ENCODE results near the gene CPM. TPM values are rescaled to one million over a fixed set of nuclear protein-coding genes. Genes with fewer than 3 reads are reported as not detected.

The CPM gene
- total and polyA plus RNA-seq, 2 donors (not counting 3 experiments of a cell fraction or from before 2014, with no cell fraction given), result not detected

- H3K79me2 ChIP-seq (ENCODE audit: control insufficient read depth, insufficient read depth, low read length), result no peaks in the 10 kb centered on the region
- no peak overlapping the region for H3K4me2 ChIP-seq (ENCODE audit: insufficient read depth, low read length)
- H3K27me3 ChIP-seq (ENCODE audit: control insufficient read depth in 2 of 2, insufficient read depth in 2 of 2, low read length in 2 of 2), result peaks cover 9 to 14% of the 10 kb centered on the region in 2 experiments
- H3K36me3 ChIP-seq (ENCODE audit: control insufficient read depth in 2 of 2, extremely low read depth in 1 of 2, insufficient read depth in 2 of 2, low read length in 2 of 2), result no peaks in the 10 kb centered on the region
- ChIA-PET POLR2A (no interaction called here), CTCF (interaction anchor here (0.6 to 1.4 kb wide), 10 partner anchors 9 to 391 kb away, joined by 3 to 5 read pairs (median 4); no protein-coding TSS in a partner anchor)
- DNase-seq (ENCODE audit: low read depth, low spot score), result no peak
- no peak overlapping the region for H2AFZ ChIP-seq (ENCODE audit: low read depth, low read length)
- H3K4me3 ChIP-seq (replicated peaks in 1 of 3; ENCODE audit: insufficient read depth in 1 of 3, low read depth in 1 of 3, low read length in 3 of 3), result no peak overlapping the region
- no peaks in the 10 kb centered on the region for H3K9me1 ChIP-seq (replicated peaks; ENCODE audit: control insufficient read depth, extremely low read depth, insufficient read depth, low read length)
- TF ChIP-seq EZH2 (IDR thresholded peaks at IDR 0.05; ENCODE audit: borderline replicate concordance, low read depth, low read length, severe bottlenecking) (no peak), JUN (IDR thresholded peaks at IDR 0.05; ENCODE audit: borderline replicate concordance, insufficient read depth, insufficient read length, low read depth) (no peak), MYC (IDR thresholded peaks at IDR 0.05; ENCODE audit: low read depth, low read length) (no peak), GATA2 (IDR thresholded peaks at IDR 0.05; ENCODE audit: insufficient read depth, insufficient read length, low read depth, low read length) (no peak), FOS (IDR thresholded peaks at IDR 0.05; ENCODE audit: borderline replicate concordance, insufficient read depth, low read length) (no peak), POLR2AphosphoS5 (IDR thresholded peaks at IDR 0.05; ENCODE audit: insufficient read depth, low read depth, low read length) (no peak)
- intact Hi-C loops (cut with micrococcal nuclease), result no loop called here
- H4K20me1 ChIP-seq (replicated peaks; ENCODE audit: control insufficient read depth, extremely low read depth, insufficient read depth, low read length), result no peaks in the 10 kb centered on the region
- H3K4me1 ChIP-seq (ENCODE audit: control insufficient read depth, extremely low read depth, insufficient read depth, low read length), result no peaks in the 10 kb centered on the region
- FAIRE-seq, result no peak
- dilution Hi-C loops (cut with MboI; ENCODE audit: extremely low pct_ligation_motif_present, low sequenced_read_pairs), result no loop called here
- H3K9me3 ChIP-seq (replicated peaks; ENCODE audit: control insufficient read depth, insufficient read depth, low read length), result no peaks in the 10 kb centered on the region
- no TSS peak for BruUV-seq (replicated peaks)
- H3K9ac ChIP-seq (replicated peaks; ENCODE audit: extremely low read depth, insufficient read depth, low read length), result no peak overlapping the region
- H3K27ac ChIP-seq (ENCODE audit: insufficient read depth, low read depth, low read length), result no peak overlapping the region
These were observed 69.7 kb downstream of the CPM start for GRCh38 chr12:68863109-68863770.

GRCh38 chr12:68861890-68862289 is 71.1 kb downstream of the CPM start:
- Histone ChIP-seq H3K9me1 (replicated peaks; ENCODE audit: control insufficient read depth, extremely low read depth, insufficient read depth, low read length) (no peaks in the 10 kb centered on the region), H3K79me2 (ENCODE audit: control insufficient read depth, insufficient read depth, low read length) (no peaks in the 10 kb centered on the region), H4K20me1 (replicated peaks; ENCODE audit: control insufficient read depth, extremely low read depth, insufficient read depth, low read length) (no peaks in the 10 kb centered on the region), H3K27ac (ENCODE audit: insufficient read depth, low read depth, low read length) (no peak overlapping the region), H2AFZ (ENCODE audit: low read depth, low read length) (no peak overlapping the region), H3K9me3 (replicated peaks; ENCODE audit: control insufficient read depth, insufficient read depth, low read length) (no peaks in the 10 kb centered on the region), H3K4me2 (ENCODE audit: insufficient read depth, low read length) (no peak overlapping the region), H3K36me3 (ENCODE audit: control insufficient read depth in 2 of 2, extremely low read depth in 1 of 2, insufficient read depth in 2 of 2, low read length in 2 of 2) (no peaks in the 10 kb centered on the region), H3K4me1 (ENCODE audit: control insufficient read depth, extremely low read depth, insufficient read depth, low read length) (no peaks in the 10 kb centered on the region), H3K27me3 (ENCODE audit: control insufficient read depth in 2 of 2, insufficient read depth in 2 of 2, low read length in 2 of 2) (peaks cover 8 to 11% of the 10 kb centered on the region in 2 experiments), H3K9ac (replicated peaks; ENCODE audit: extremely low read depth, insufficient read depth, low read length) (no peak overlapping the region), H3K4me3 (replicated peaks in 1 of 3; ENCODE audit: insufficient read depth in 1 of 3, low read depth in 1 of 3, low read length in 3 of 3) (no peak overlapping the region)
- FAIRE-seq (no peak), DNase-seq (ENCODE audit: low read depth, low spot score) (no peak)
- TF ChIP-seq GATA2 (IDR thresholded peaks at IDR 0.05; ENCODE audit: insufficient read depth, insufficient read length, low read depth, low read length) (no peak), JUN (IDR thresholded peaks at IDR 0.05; ENCODE audit: borderline replicate concordance, insufficient read depth, insufficient read length, low read depth) (no peak), MYC (IDR thresholded peaks at IDR 0.05; ENCODE audit: low read depth, low read length) (no peak), POLR2A (IDR thresholded peaks at IDR 0.05; ENCODE audit: low read depth, low read length) (no peak), EZH2 (IDR thresholded peaks at IDR 0.05; ENCODE audit: borderline replicate concordance, low read depth, low read length, severe bottlenecking) (no peak), FOS (IDR thresholded peaks at IDR 0.05; ENCODE audit: borderline replicate concordance, insufficient read depth, low read length) (no peak), POLR2AphosphoS5 (IDR thresholded peaks at IDR 0.05; ENCODE audit: insufficient read depth, low read depth, low read length) (no peak)
- TF ChIP-seq, protein P1, sequence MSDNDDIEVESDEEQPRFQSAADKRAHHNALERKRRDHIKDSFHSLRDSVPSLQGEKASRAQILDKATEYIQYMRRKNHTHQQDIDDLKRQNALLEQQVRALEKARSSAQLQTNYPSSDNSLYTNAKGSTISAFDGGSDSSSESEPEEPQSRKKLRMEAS (IDR thresholded peaks at IDR 0.05; ENCODE audit: insufficient read depth, insufficient read length), result no peak
- TF ChIP-seq, protein P2, sequence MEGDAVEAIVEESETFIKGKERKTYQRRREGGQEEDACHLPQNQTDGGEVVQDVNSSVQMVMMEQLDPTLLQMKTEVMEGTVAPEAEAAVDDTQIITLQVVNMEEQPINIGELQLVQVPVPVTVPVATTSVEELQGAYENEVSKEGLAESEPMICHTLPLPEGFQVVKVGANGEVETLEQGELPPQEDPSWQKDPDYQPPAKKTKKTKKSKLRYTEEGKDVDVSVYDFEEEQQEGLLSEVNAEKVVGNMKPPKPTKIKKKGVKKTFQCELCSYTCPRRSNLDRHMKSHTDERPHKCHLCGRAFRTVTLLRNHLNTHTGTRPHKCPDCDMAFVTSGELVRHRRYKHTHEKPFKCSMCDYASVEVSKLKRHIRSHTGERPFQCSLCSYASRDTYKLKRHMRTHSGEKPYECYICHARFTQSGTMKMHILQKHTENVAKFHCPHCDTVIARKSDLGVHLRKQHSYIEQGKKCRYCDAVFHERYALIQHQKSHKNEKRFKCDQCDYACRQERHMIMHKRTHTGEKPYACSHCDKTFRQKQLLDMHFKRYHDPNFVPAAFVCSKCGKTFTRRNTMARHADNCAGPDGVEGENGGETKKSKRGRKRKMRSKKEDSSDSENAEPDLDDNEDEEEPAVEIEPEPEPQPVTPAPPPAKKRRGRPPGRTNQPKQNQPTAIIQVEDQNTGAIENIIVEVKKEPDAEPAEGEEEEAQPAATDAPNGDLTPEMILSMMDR (IDR thresholded peaks at IDR 0.05; ENCODE audit: extremely low read depth in 1 of 2, insufficient read depth in 1 of 2, low read depth in 1 of 2, low read length in 2 of 2), result no peak
- dilution Hi-C loops (cut with MboI; ENCODE audit: extremely low pct_ligation_motif_present, low sequenced_read_pairs), result no loop called here
- ChIA-PET POLR2A (no interaction called here), CTCF (interaction anchor here (1.1 to 1.4 kb wide), 6 partner anchors 8 to 295 kb away, joined by 3 to 5 read pairs (median 4); no protein-coding TSS in a partner anchor)
- intact Hi-C loops (cut with micrococcal nuclease), result no loop called here
- no TSS peak for BruUV-seq (replicated peaks)
